Peyer's patch (tissue), 4 donors: ENCODE results near the gene SPAAR.
"Not testable (repeated sequence)": the region's sequence is repeated elsewhere in the genome, so short reads cannot be mapped to it uniquely, and the experiment has no call there.

ENCODE experiments used
- POLR2A ChIP-seq, 2 donors: fragments of 450-650 bp; IDR thresholded peaks; one replicate each; pipeline ENCODE4 v1.5.1; 2017; ENCODE audit warnings: antibody characterized with exemption in 2 of 2, mild to moderate bottlenecking in 2 of 2, moderate library complexity in 2 of 2
- TF ChIP-seq, protein P1 (sequence below), 6 experiments: fragments of 450-650 bp in 4 of 6; fragments of 200-600 bp in 2 of 6; sonication (generic) in 1 of 6; IDR thresholded peaks; one replicate each; pipeline ENCODE4 v1.5.1; 2017 to 2019; ENCODE audit warnings: antibody characterized with exemption in 6 of 6, mild to moderate bottlenecking in 3 of 6, moderate library complexity in 1 of 6

DNA sequence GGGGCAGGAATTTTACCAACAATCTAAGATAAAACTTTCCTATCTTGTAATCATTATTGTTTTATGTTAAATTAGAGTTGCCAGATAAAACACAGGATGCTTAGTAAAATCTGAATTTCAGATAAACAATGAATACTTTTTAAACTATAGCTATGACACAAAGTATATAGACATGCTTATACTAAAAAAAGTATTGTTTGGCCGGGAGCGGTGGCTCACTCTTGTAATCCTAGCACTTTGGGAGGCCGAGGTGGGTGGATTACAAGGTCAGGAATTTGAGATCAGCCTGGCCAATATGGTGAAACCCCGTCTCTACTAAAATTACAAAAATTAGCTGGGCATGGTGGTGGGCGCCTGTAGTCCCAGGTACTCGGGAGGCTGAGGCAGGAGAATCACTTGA lies 24.8 kb downstream of the SPAAR start:
- not testable (repeated sequence) for TF ChIP-seq POLR2A (IDR thresholded peaks at IDR 0.05)
- TF ChIP-seq, protein P1, sequence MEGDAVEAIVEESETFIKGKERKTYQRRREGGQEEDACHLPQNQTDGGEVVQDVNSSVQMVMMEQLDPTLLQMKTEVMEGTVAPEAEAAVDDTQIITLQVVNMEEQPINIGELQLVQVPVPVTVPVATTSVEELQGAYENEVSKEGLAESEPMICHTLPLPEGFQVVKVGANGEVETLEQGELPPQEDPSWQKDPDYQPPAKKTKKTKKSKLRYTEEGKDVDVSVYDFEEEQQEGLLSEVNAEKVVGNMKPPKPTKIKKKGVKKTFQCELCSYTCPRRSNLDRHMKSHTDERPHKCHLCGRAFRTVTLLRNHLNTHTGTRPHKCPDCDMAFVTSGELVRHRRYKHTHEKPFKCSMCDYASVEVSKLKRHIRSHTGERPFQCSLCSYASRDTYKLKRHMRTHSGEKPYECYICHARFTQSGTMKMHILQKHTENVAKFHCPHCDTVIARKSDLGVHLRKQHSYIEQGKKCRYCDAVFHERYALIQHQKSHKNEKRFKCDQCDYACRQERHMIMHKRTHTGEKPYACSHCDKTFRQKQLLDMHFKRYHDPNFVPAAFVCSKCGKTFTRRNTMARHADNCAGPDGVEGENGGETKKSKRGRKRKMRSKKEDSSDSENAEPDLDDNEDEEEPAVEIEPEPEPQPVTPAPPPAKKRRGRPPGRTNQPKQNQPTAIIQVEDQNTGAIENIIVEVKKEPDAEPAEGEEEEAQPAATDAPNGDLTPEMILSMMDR (IDR thresholded peaks at IDR 0.05) = not testable (repeated sequence)
